Endothelial cell of umbilical vein (primary cell): ENCODE results near the gene SERPINB11. TPM values are rescaled to one million over a fixed set of nuclear protein-coding genes. Genes with fewer than 3 reads are reported as not detected.

Experiments
- BruUV-seq: library from RNA; stranded (reverse); fragments of 400-500 nt; replicated peaks from 2 replicates; lab custom pipeline; 2021; lab: Mats Ljungman, UMichigan
- CTCF ChIA-PET: fragments of 300-600, 350-600 bp; sonication (Branson Sonifier 250); formaldehyde crosslinking; loops from one replicate; lab custom pipeline; 2021; ENCODE audit warnings: antibody characterized with exemption, inconsistent platforms; lab: Charles Lee
- POLR2A ChIA-PET: fragments of 300-600, 350-600 bp; sonication (Branson Sonifier 250); formaldehyde crosslinking; loops from one replicate; lab custom pipeline; 2021; ENCODE audit warnings: antibody characterized with exemption, inconsistent platforms; lab: Charles Lee
- DNase-seq: peaks from one replicate; pipeline ENCODE4 v3.0.0-alpha.2; 2011; ENCODE audit warnings: low read depth, low spot score
- FAIRE-seq: peaks from 2 replicates; lab custom pipeline; 2011; peaks lifted over from hg19 to GRCh38; lab: Jason Lieb, UNC
- H2AFZ ChIP-seq: 2 replicates; pipeline ENCODE4 v1.6.0; 2012; ENCODE audit warnings: low read depth, low read length, control low read depth, inconsistent platforms
- H3K27ac ChIP-seq: 2 replicates; pipeline ENCODE4 v1.5.1; 2011; ENCODE audit warnings: low read depth, mild to moderate bottlenecking, control low read depth, low read length, moderate library complexity; ENCODE audit not compliant: insufficient read depth
- H3K27me3 ChIP-seq, 2 experiments: 2 replicates each; pipeline versions ENCODE4 v1.6.0 to v1.6.1; 2011; ENCODE audit warnings: low read length in 2 of 2, mixed read lengths in 1 of 2; ENCODE audit not compliant: control insufficient read depth in 2 of 2, insufficient read depth in 2 of 2
- H3K36me3 ChIP-seq, 2 experiments: 2 replicates in 1 of 2; 3 replicates in 1 of 2; pipeline ENCODE4 v1.5.1; 2011; ENCODE audit warnings: low read length in 2 of 2, mild to moderate bottlenecking in 1 of 2, moderate library complexity in 1 of 2; ENCODE audit not compliant: control insufficient read depth in 2 of 2, insufficient read depth in 2 of 2; ENCODE audit errors: extremely low read depth in 1 of 2
- H3K4me1 ChIP-seq: 3 replicates; pipeline ENCODE4 v1.5.1; 2011; ENCODE audit warnings: mild to moderate bottlenecking, low read length; ENCODE audit not compliant: control insufficient read depth, insufficient read depth; ENCODE audit errors: extremely low read depth
- H3K4me2 ChIP-seq: 2 replicates; pipeline ENCODE4 v1.6.1; 2011; ENCODE audit warnings: low read length, control low read depth, mixed read lengths; ENCODE audit not compliant: insufficient read depth
- H3K4me3 ChIP-seq, 3 experiments: fragments of 200-600 bp in 1 of 3; sonication (generic), shearing (Covaris generic) in 1 of 3; replicated peaks in 1 of 3; 2 replicates each; pipeline ENCODE4 v1.5.1; 2011 to 2016; ENCODE audit warnings: control low read depth in 3 of 3, low read length in 3 of 3, mild to moderate bottlenecking in 2 of 3, inconsistent platforms in 1 of 3, low read depth in 1 of 3, moderate library complexity in 1 of 3; ENCODE audit not compliant: insufficient read depth in 1 of 3
- H3K79me2 ChIP-seq: 2 replicates; pipeline ENCODE4 v1.6.0; 2012; ENCODE audit warnings: low read length, inconsistent platforms; ENCODE audit not compliant: control insufficient read depth, insufficient read depth
- H3K9ac ChIP-seq: replicated peaks from 2 replicates; pipeline ENCODE3; 2011; ENCODE audit warnings: low read length, control low read depth; ENCODE audit not compliant: insufficient read depth; ENCODE audit errors: extremely low read depth
- H3K9me1 ChIP-seq: replicated peaks from 3 replicates; pipeline ENCODE4 v1.6.0; 2011; ENCODE audit warnings: mild to moderate bottlenecking, low read length; ENCODE audit not compliant: control insufficient read depth, insufficient read depth; ENCODE audit errors: extremely low read depth
- H3K9me3 ChIP-seq: replicated peaks from 2 replicates; pipeline ENCODE4 v1.5.1; 2012; ENCODE audit warnings: low read length, inconsistent platforms; ENCODE audit not compliant: control insufficient read depth, insufficient read depth
- H4K20me1 ChIP-seq: replicated peaks from 2 replicates; pipeline ENCODE3; 2011; ENCODE audit warnings: mild to moderate bottlenecking, low read length; ENCODE audit not compliant: control insufficient read depth, insufficient read depth; ENCODE audit errors: extremely low read depth
- EZH2 ChIP-seq: IDR thresholded peaks from 2 replicates; pipeline ENCODE4 v1.6.1; 2012; ENCODE audit warnings: borderline replicate concordance, low read depth, mild to moderate bottlenecking, moderate library complexity, low read length, inconsistent platforms; ENCODE audit not compliant: severe bottlenecking
- FOS ChIP-seq: IDR thresholded peaks from 2 replicates; pipeline ENCODE4 v1.6.1; 2011; ENCODE audit warnings: mild to moderate bottlenecking, low read length, moderate library complexity, borderline replicate concordance; ENCODE audit not compliant: insufficient read depth
- GATA2 ChIP-seq: IDR thresholded peaks from 2 replicates; pipeline ENCODE4 v1.7.0; 2011; ENCODE audit warnings: low read depth, mild to moderate bottlenecking, moderate library complexity, mixed read lengths, low read length; ENCODE audit not compliant: insufficient read length, insufficient read depth
- JUN ChIP-seq: IDR thresholded peaks from 2 replicates; pipeline ENCODE4 v1.6.1; 2011; ENCODE audit warnings: borderline replicate concordance, low read depth; ENCODE audit not compliant: insufficient read length, insufficient read depth
- MYC ChIP-seq: IDR thresholded peaks from one replicate; pipeline ENCODE4 v1.6.1; 2011; ENCODE audit warnings: mild to moderate bottlenecking, low read depth, low read length
- POLR2A ChIP-seq: IDR thresholded peaks from 2 replicates; pipeline ENCODE4 v1.6.1; 2012; ENCODE audit warnings: low read depth, mild to moderate bottlenecking, control low read depth, low read length
- POLR2AphosphoS5 ChIP-seq: IDR thresholded peaks from 2 replicates; pipeline ENCODE4 v1.6.1; 2012; ENCODE audit warnings: low read depth, mild to moderate bottlenecking, control low read depth, low read length, moderate library complexity; ENCODE audit not compliant: insufficient read depth
- dilution Hi-C: fragments of 300-500 bp; cut with MboI; formaldehyde crosslinking; loops from one replicate; pipeline ENCODE4 v1.15.0; 2019; ENCODE audit warnings: low sequenced_read_pairs; ENCODE audit not compliant: extremely low pct_ligation_motif_present
- intact Hi-C: fragments of 100-400 bp; cut with micrococcal nuclease; formaldehyde crosslinking; loops from one replicate; pipeline ENCODE4 v1.10.0; 2022
- polyA plus RNA-seq, 4 experiments: library from polyadenylated mRNA; depleted of rRNA in 3 of 4; stranded (reverse) in 3 of 4; unstranded in 1 of 4; fragments of >200 nt; gene quantifications; 2 replicates each; pipeline versions ENCODE4 v1.2.1 to v1.2.3, GENCODE V29; 2011 to 2012; ENCODE audit warnings: missing spikeins in 1 of 4
- total RNA-seq: library from RNA; stranded (reverse); gene quantifications from 2 replicates; pipeline ENCODE4 v1.2.3, GENCODE V29; 2021
- TF ChIP-seq, protein P1 (sequence below), 2 donors: IDR thresholded peaks; 1 replicate in 1 of 2; 2 replicates in 1 of 2; pipeline ENCODE4 v1.5.1; 2011; ENCODE audit warnings: low read length in 2 of 2, mild to moderate bottlenecking in 2 of 2, moderate library complexity in 2 of 2, control low read depth in 1 of 2, inconsistent platforms in 1 of 2, low read depth in 1 of 2; ENCODE audit not compliant: insufficient read depth in 1 of 2; ENCODE audit errors: extremely low read depth in 1 of 2
- TF ChIP-seq, protein P2 (sequence below): IDR thresholded peaks from 2 replicates; pipeline ENCODE4 v1.6.1; 2011; ENCODE audit not compliant: insufficient read depth, insufficient read length

SERPINB11 gene
- total and polyA plus RNA-seq, 2 donors (not counting 3 experiments of a cell fraction or from before 2014, with no cell fraction given), result not detected

DNA sequence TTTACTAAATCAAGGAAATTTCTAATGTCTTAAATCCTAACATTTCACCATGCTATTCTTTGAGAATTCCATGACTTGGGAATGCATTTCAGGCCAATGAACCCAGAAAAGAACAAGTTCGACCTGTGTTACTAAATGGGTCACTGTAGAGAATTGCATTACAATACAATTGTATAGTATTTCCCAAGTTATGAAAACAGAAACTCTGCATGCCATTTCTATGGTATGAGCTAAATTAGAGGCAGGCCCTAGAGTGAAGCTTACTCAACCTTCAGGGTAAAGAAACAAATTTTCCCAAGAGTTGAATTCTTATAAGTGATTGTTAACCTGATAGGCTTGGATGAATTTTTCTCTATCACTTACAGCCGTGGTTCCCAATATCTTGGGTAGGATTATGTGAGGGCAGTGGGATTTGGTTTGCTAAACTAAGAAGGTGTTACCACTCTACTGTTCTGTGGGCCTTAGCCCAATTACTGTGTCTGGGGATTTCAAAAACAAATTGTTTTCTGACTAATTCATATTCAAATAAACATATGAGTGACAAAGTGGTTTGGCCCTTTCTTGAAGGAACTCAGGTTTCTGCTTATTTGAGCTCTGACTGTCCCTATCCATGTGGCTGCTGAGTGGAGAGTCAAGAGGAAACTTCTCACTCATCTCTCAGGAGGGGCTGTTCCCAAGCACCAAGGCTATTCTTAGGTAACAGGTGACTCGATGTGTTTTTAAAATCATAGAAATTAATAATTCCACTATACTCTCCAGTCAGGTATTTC, 61.3 kb downstream of the SERPINB11 start:
- no peak for TF ChIP-seq EZH2
- no TSS peak for BruUV-seq
- Histone ChIP-seq H3K9ac (no peak overlapping the region), H3K9me1 (no peaks in the 10 kb centered on the region), H3K27ac (no peak overlapping the region), H2AFZ (no peak overlapping the region), H3K36me3 (no peaks in the 10 kb centered on the region), H3K27me3 (no peaks in the 10 kb centered on the region), H3K4me1 (no peaks in the 10 kb centered on the region), H3K4me2 (no peak overlapping the region), H3K9me3 (no peaks in the 10 kb centered on the region), H3K79me2 (no peaks in the 10 kb centered on the region), H4K20me1 (no peaks in the 10 kb centered on the region), H3K4me3 (no peak overlapping the region)
- ChIA-PET CTCF (no interaction called here), POLR2A (no interaction called here)
- intact Hi-C loops (loop anchor here (2.0 kb wide), 1 partner anchor 39 kb away; no protein-coding TSS in a partner anchor), dilution Hi-C loops (no loop called here)
- no peak for FAIRE-seq
- no peak for DNase-seq

DNA sequence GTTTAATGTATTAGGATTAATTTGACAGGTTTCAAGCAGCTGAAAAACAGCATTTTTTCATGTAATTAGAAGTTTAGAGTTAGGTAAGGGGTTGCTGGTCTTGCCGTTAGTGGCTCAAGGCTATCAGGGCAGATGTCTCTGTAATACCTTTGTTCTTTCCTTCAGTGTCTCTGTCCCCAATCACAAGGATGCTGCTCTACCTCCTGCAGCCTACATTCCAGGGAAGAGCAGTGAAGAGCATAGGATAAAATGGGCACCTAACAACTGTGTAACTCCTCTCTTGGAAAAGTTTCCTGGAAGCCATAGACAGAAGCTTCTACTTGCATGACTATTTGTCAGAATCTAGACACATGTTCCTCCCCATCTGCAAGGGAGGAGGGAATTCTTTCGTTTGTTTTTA, 63.1 kb downstream of the SERPINB11 start:
- dilution Hi-C loops, result no loop called here
- Histone ChIP-seq H3K9ac (no peak overlapping the region), H4K20me1 (no peaks in the 10 kb centered on the region), H3K27me3 (no peaks in the 10 kb centered on the region), H3K4me2 (no peak overlapping the region), H3K9me3 (no peaks in the 10 kb centered on the region), H3K9me1 (no peaks in the 10 kb centered on the region), H3K27ac (no peak overlapping the region), H3K36me3 (no peaks in the 10 kb centered on the region), H2AFZ (no peak overlapping the region), H3K4me1 (no peaks in the 10 kb centered on the region), H3K4me3 (no peak overlapping the region), H3K79me2 (no peaks in the 10 kb centered on the region)
- ChIA-PET CTCF (no interaction called here), POLR2A (no interaction called here)
- BruUV-seq, result no TSS peak
- intact Hi-C loops, result loop anchor here (2.0 kb wide), 1 partner anchor 37 kb away; no protein-coding TSS in a partner anchor
- peak; percentile 47 for FAIRE-seq
- TF ChIP-seq JUN (no peak), EZH2 (no peak), FOS (no peak), GATA2 (no peak), POLR2AphosphoS5 (no peak), POLR2A (no peak), MYC (no peak)
- TF ChIP-seq, protein P1, sequence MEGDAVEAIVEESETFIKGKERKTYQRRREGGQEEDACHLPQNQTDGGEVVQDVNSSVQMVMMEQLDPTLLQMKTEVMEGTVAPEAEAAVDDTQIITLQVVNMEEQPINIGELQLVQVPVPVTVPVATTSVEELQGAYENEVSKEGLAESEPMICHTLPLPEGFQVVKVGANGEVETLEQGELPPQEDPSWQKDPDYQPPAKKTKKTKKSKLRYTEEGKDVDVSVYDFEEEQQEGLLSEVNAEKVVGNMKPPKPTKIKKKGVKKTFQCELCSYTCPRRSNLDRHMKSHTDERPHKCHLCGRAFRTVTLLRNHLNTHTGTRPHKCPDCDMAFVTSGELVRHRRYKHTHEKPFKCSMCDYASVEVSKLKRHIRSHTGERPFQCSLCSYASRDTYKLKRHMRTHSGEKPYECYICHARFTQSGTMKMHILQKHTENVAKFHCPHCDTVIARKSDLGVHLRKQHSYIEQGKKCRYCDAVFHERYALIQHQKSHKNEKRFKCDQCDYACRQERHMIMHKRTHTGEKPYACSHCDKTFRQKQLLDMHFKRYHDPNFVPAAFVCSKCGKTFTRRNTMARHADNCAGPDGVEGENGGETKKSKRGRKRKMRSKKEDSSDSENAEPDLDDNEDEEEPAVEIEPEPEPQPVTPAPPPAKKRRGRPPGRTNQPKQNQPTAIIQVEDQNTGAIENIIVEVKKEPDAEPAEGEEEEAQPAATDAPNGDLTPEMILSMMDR (IDR thresholded peaks at IDR 0.05; ENCODE audit: extremely low read depth in 1 of 2, insufficient read depth in 1 of 2, low read depth in 1 of 2, low read length in 2 of 2), result no peak
- TF ChIP-seq, protein P2, sequence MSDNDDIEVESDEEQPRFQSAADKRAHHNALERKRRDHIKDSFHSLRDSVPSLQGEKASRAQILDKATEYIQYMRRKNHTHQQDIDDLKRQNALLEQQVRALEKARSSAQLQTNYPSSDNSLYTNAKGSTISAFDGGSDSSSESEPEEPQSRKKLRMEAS, result no peak
- no peak for DNase-seq
